Stimulated activated CD4-positive, alpha-beta T cell treated with anti-CD3 and anti-CD28 coated beads, Interleukin-2, amount 100 ng/mL, for 48 hours (primary cell): ENCODE measurements around the gene SAP30L.

Experiments used
- DNase-seq, 2 donors: peaks; one replicate each; pipeline ENCODE4 v3.0.0-alpha.2; 2020

Gene SAP30L

GRCh38 chr5:154481584-154482381 lies 36.0 kb downstream of the SAP30L start:
- no peak for DNase-seq

- no peak for DNase-seq
Measured at GRCh38 chr5:154482528-154483449, 37.0 kb downstream of the SAP30L start.

- no peak for DNase-seq
Measured at GRCh38 chr5:154483654-154484392, 38.0 kb downstream of the SAP30L start.

- no peak for DNase-seq
Measured at GRCh38 chr5:154484393-154485095, 38.7 kb downstream of the SAP30L start.

- DNase-seq: no peak
Measured at GRCh38 chr5:154485096-154485491, 39.3 kb downstream of the SAP30L start.

GRCh38 chr5:154485850-154486426 lies 40.1 kb downstream of the SAP30L start:
- DNase-seq: no peak

- DNase-seq: no peak
Measured at GRCh38 chr5:154486427-154486866, 40.6 kb downstream of the SAP30L start.

GRCh38 chr5:154487541-154487940 lies 41.7 kb downstream of the SAP30L start:
- no peak for DNase-seq

- no peak for DNase-seq
Measured at GRCh38 chr5:154491941-154492340, 46.1 kb downstream of the SAP30L start.

- DNase-seq: no peak
Measured at GRCh38 chr5:154493274-154493673, 47.5 kb downstream of the SAP30L start.

GRCh38 chr5:154494036-154494435 lies 48.2 kb downstream of the SAP30L start:
- DNase-seq: no peak

GRCh38 chr5:154498591-154498990 lies 52.8 kb downstream of the SAP30L start:
- no peak for DNase-seq

- DNase-seq: no peak
Measured at GRCh38 chr5:154498994-154499393, 53.2 kb downstream of the SAP30L start.

- DNase-seq: no peak
Measured at GRCh38 chr5:154501566-154501965, 55.8 kb downstream of the SAP30L start.

GRCh38 chr5:154502180-154502579 lies 56.4 kb downstream of the SAP30L start:
- DNase-seq: no peak

GRCh38 chr5:154503698-154504039 lies 57.9 kb downstream of the SAP30L start:
- no peak for DNase-seq

GRCh38 chr5:154505567-154505966 lies 59.8 kb downstream of the SAP30L start:
- no peak for DNase-seq

- no peak for DNase-seq
Measured at GRCh38 chr5:154506049-154506715, 60.4 kb downstream of the SAP30L start.

- DNase-seq: no peak
Measured at GRCh38 chr5:154506716-154507080, 60.9 kb downstream of the SAP30L start.

GRCh38 chr5:154508114-154508513 lies 62.3 kb downstream of the SAP30L start:
- no peak for DNase-seq

GRCh38 chr5:154509784-154510555 lies 64.2 kb downstream of the SAP30L start:
- DNase-seq: no peak
